H1 (cell line): Measurements from ENCODE around the gene FBXL5. TPM values are rescaled to one million over a fixed set of nuclear protein-coding genes. Genes with fewer than 3 reads are reported as not detected.

Source experiments
- CHD7 ChIP-seq: fragments of 300-600 bp; sonication (generic); IDR thresholded peaks from 2 replicates; pipeline ENCODE4 v1.7.1; 2012; ENCODE audit warnings: low read length, moderate library complexity, mild to moderate bottlenecking, inconsistent platforms; ENCODE audit not compliant: insufficient replicate concordance
- polyA plus RNA-seq, 7 experiments: library from polyadenylated mRNA; depleted of rRNA in 3 of 7; stranded (reverse) in 5 of 7; unstranded in 2 of 7; fragments of >200 nt in 5 of 7; fragments of 200-250 nt in 2 of 7; gene quantifications; 1 replicate in 5 of 7; 2 replicates in 1 of 7; 4 replicates in 1 of 7; pipeline versions ENCODE4 v1.2.1 to v1.2.3, GENCODE V29; 2011 to 2013; ENCODE audit warnings: missing spikeins in 2 of 7, mixed read lengths in 2 of 7
- total RNA-seq: library from RNA; stranded (reverse); fragmentation: NEBNext Ultra II Directional; extraction: Animal tissue kit (Norgen Biotek cat#: 25700); gene quantifications from 2 replicates; pipeline ENCODE4 v1.2.1, GENCODE V29; 2021

FBXL5 gene
- total and polyA plus RNA-seq, 2 of the 8 experiments (the other 6 are each of a cell fraction or from before 2014, with no cell fraction given): 34.6 to 62.7 TPM

DNA sequence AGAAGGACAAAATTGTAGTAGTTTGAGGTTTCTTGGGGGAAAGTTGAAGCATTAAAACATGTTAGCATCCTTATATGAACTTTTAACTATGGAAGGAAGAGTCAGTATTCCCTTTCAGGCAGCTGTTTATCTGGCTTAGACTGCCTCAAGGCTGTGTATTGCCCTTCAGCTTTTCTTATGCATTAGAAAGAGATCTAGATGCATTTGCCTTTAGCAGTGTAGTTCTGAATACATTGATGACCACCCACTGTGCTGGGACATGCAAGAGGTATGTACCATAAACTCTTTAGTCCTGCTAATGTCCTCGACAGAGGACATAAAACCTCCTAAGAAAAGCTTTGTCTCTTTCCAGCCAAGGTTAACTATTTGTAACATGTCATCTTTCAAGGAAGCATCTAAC, 29.3 kb upstream of the FBXL5 start (continued):
- peak; percentile 62 for TF ChIP-seq CHD7
- TF ChIP-seq, all 59 proteins: peak for 3
